Measurements from ENCODE around the gene SERGEF.

DNA sequence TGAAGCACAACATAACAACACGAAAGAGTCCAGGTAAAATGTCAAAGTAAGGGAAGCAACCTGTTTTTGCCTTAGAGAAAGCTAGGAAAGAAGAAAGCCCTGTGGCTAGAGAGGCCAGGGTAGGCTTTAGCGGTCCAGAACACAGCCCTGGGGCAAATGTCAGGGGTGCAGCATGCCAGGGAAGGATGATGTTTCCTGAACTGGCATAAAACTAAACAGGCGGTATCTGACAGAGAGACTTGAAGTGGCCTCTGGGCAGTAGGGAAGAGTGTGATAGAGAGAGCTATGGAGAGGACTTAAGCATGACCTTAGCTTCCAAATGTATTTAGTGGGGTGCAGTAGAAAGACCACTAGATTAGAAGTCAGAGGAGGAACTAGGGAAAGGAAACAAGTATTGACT lies 174.7 kb downstream of the SERGEF start:
- TF ChIP-seq, protein P1, sequence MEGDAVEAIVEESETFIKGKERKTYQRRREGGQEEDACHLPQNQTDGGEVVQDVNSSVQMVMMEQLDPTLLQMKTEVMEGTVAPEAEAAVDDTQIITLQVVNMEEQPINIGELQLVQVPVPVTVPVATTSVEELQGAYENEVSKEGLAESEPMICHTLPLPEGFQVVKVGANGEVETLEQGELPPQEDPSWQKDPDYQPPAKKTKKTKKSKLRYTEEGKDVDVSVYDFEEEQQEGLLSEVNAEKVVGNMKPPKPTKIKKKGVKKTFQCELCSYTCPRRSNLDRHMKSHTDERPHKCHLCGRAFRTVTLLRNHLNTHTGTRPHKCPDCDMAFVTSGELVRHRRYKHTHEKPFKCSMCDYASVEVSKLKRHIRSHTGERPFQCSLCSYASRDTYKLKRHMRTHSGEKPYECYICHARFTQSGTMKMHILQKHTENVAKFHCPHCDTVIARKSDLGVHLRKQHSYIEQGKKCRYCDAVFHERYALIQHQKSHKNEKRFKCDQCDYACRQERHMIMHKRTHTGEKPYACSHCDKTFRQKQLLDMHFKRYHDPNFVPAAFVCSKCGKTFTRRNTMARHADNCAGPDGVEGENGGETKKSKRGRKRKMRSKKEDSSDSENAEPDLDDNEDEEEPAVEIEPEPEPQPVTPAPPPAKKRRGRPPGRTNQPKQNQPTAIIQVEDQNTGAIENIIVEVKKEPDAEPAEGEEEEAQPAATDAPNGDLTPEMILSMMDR (IDR thresholded peaks at IDR 0.05), result no peak
- no peak for TF ChIP-seq POLR2AphosphoS5 (IDR thresholded peaks at IDR 0.05)
